SK-N-SH (cell line): ENCODE measurements around the gene CCM2. TPM values are rescaled to one million over a fixed set of nuclear protein-coding genes. Genes with fewer than 3 reads are reported as not detected.

Experiments
- CTCF ChIA-PET: fragments of 300-600, 350-600 bp; formaldehyde crosslinking; extraction: SDS; loops from one replicate; lab custom pipeline; 2021; lab: Yijun Ruan, JAX
- POLR2A ChIA-PET: fragments of 350-600 bp; sonication (Branson Sonifier 250); formaldehyde crosslinking; extraction: SDS; loops from one replicate; lab custom pipeline; 2020; ENCODE audit warnings: antibody characterized with exemption, inconsistent platforms; lab: Yijun Ruan, JAX
- DNase-seq: peaks from one replicate; pipeline ENCODE4 v3.0.0; 2012
- H2AFZ ChIP-seq: fragments of 200-600 bp; sonication (generic); 2 replicates; pipeline ENCODE4 v1.8.1; 2016; ENCODE audit warnings: antibody characterized with exemption, mild to moderate bottlenecking, low read depth
- H3F3A ChIP-seq: fragments of 200-600 bp; sonication (generic); replicated peaks from 2 replicates; pipeline ENCODE3; 2016; ENCODE audit warnings: antibody characterized with exemption, mild to moderate bottlenecking; ENCODE audit not compliant: insufficient read depth
- H3K27ac ChIP-seq, 2 experiments: fragments of 200-500 bp in 1 of 2; fragments of 200-600 bp in 1 of 2; sonication (Bioruptor generic) in 1 of 2; sonication (generic), shearing (Covaris generic) in 1 of 2; 2 replicates each; pipeline versions ENCODE4 v1.5.1 to v1.6.1; 2014 to 2016; ENCODE audit warnings: low read depth in 2 of 2, inconsistent platforms in 1 of 2, low read length in 1 of 2, mild to moderate bottlenecking in 1 of 2, mixed read lengths in 1 of 2
- H3K27me3 ChIP-seq: fragments of 200-600 bp; sonication (generic), shearing (Covaris generic); 2 replicates; pipeline ENCODE4 v1.6.1; 2016; ENCODE audit warnings: mixed run types; ENCODE audit not compliant: insufficient read depth
- H3K36me3 ChIP-seq, 2 experiments: fragments of 200-500 bp in 1 of 2; fragments of 200-600 bp in 1 of 2; sonication (Bioruptor generic) in 1 of 2; sonication (generic) in 1 of 2; replicated peaks in 1 of 2; 2 replicates each; pipeline versions ENCODE3 to v1.5.1; 2014 to 2016; ENCODE audit warnings: low read length in 1 of 2, mild to moderate bottlenecking in 1 of 2; ENCODE audit not compliant: insufficient read depth in 2 of 2, control insufficient read depth in 1 of 2
- H3K4me1 ChIP-seq, 2 experiments: fragments of 200-500 bp in 1 of 2; fragments of 200-600 bp in 1 of 2; sonication (Bioruptor generic) in 1 of 2; sonication (generic), shearing (Covaris generic) in 1 of 2; 2 replicates each; pipeline versions ENCODE4 v1.5.1 to v1.6.1; 2014 to 2016; ENCODE audit warnings: low read depth in 1 of 2, low read length in 1 of 2, mixed run types in 1 of 2; ENCODE audit not compliant: insufficient read depth in 2 of 2, control insufficient read depth in 1 of 2
- H3K4me2 ChIP-seq: fragments of 200-600 bp; sonication (generic), shearing (Covaris generic); 2 replicates; pipeline ENCODE4 v1.6.1; 2017; ENCODE audit warnings: mixed run types
- H3K4me3 ChIP-seq, 2 experiments: fragments of 200-500 bp in 1 of 2; fragments of 200-600 bp in 1 of 2; sonication (Bioruptor generic) in 1 of 2; sonication (generic), shearing (Covaris generic) in 1 of 2; 2 replicates each; pipeline versions ENCODE4 v1.5.1 to v1.8.1; 2014 to 2016; ENCODE audit warnings: low read depth in 2 of 2, inconsistent platforms in 1 of 2, low read length in 1 of 2, mild to moderate bottlenecking in 1 of 2, mixed read lengths in 1 of 2, moderate library complexity in 1 of 2
- H3K79me2 ChIP-seq: fragments of 200-600 bp; sonication (generic); 2 replicates; pipeline ENCODE4 v1.8.1; 2017; ENCODE audit warnings: mild to moderate bottlenecking; ENCODE audit not compliant: insufficient read depth
- H3K9ac ChIP-seq: fragments of 200-600 bp; sonication (generic); 2 replicates; pipeline ENCODE4 v1.6.1; 2017; ENCODE audit warnings: mixed run types
- H3K9me2 ChIP-seq: fragments of 200-600 bp; sonication (generic); 2 replicates; pipeline ENCODE4 v1.6.1; 2017; ENCODE audit warnings: mixed run types
- H3K9me3 ChIP-seq: fragments of 200-600 bp; sonication (generic); 2 replicates; pipeline ENCODE4 v1.6.1; 2017; ENCODE audit warnings: mixed run types, mild to moderate bottlenecking, moderate library complexity
- H4K20me1 ChIP-seq: fragments of 200-600 bp; sonication (generic); 2 replicates; pipeline ENCODE4 v1.6.1; 2017; ENCODE audit warnings: mild to moderate bottlenecking, mixed run types; ENCODE audit not compliant: insufficient read depth
- EP300 ChIP-seq, 2 experiments: IDR thresholded peaks; 2 replicates each; pipeline versions ENCODE4 v1.4.0 to v1.6.1; 2012; ENCODE audit warnings: borderline replicate concordance in 1 of 2, low read depth in 1 of 2, low read length in 1 of 2
- FOXM1 ChIP-seq: IDR thresholded peaks from 2 replicates; pipeline ENCODE4 v1.4.0; 2012; ENCODE audit warnings: low read depth, mild to moderate bottlenecking
- GABPA ChIP-seq: IDR thresholded peaks from 2 replicates; pipeline ENCODE4 v1.4.0; 2012; ENCODE audit warnings: low read depth, mild to moderate bottlenecking
- JUND ChIP-seq: IDR thresholded peaks from 2 replicates; pipeline ENCODE4 v1.4.0; 2012
- MXI1 ChIP-seq: IDR thresholded peaks from 2 replicates; pipeline ENCODE4 v1.6.1; 2012; ENCODE audit warnings: mild to moderate bottlenecking, low read depth, low read length, improper control_type of control experiment
- NFIC ChIP-seq: IDR thresholded peaks from 2 replicates; pipeline ENCODE4 v1.4.0; 2012; ENCODE audit warnings: borderline replicate concordance
- NRF1 ChIP-seq: IDR thresholded peaks from 2 replicates; pipeline ENCODE4 v1.6.1; 2012; ENCODE audit warnings: low read depth, mild to moderate bottlenecking, low read length
- POLR2AphosphoS5 ChIP-seq: IDR thresholded peaks from 2 replicates; pipeline ENCODE4 v1.6.1; 2012; ENCODE audit warnings: low read depth, low read length
- RCOR1 ChIP-seq: fragments of 150-350 bp; IDR thresholded peaks from 2 replicates; pipeline ENCODE4 v1.6.1; 2017; ENCODE audit warnings: antibody characterized with exemption, low read length
- TAF1 ChIP-seq: IDR thresholded peaks from 2 replicates; pipeline ENCODE4 v1.6.1; 2012; ENCODE audit warnings: low read depth, mild to moderate bottlenecking, low read length, moderate library complexity, borderline replicate concordance
- TEAD4 ChIP-seq: IDR thresholded peaks from 2 replicates; pipeline ENCODE4 v1.4.0; 2012; ENCODE audit warnings: mild to moderate bottlenecking, borderline replicate concordance; ENCODE audit not compliant: insufficient read depth
- WGBS: methylation state at CpG from one replicate; pipeline ENCODE4 v1.1.6; 2017; ENCODE audit warnings: low lambda C conversion rate; 5-methylcytosine and 5-hydroxymethylcytosine counted together
- polyA plus RNA-seq, 3 experiments: library from polyadenylated mRNA; depleted of rRNA; stranded (reverse); fragments of >200 nt; gene quantifications; 2 replicates each; pipeline ENCODE4 v1.2.3, GENCODE V29; 2012
- TF ChIP-seq, protein P1 (sequence below): fragments of 150-350 bp; IDR thresholded peaks from 2 replicates; pipeline ENCODE4 v1.6.1; 2016; ENCODE audit warnings: mild to moderate bottlenecking, low read depth, low read length
- TF ChIP-seq, protein P2 (sequence below): fragments of 200-600 bp; sonication (generic); IDR thresholded peaks from 2 replicates; pipeline ENCODE4 v1.6.1; 2017; ENCODE audit warnings: antibody characterized with exemption, mild to moderate bottlenecking, moderate library complexity
- TF ChIP-seq, protein P3 (sequence below): IDR thresholded peaks from 2 replicates; pipeline ENCODE4 v1.4.0; 2012; ENCODE audit warnings: low read depth, borderline replicate concordance
- TF ChIP-seq, protein P4 (sequence below): IDR thresholded peaks from 2 replicates; pipeline ENCODE4; 2012
- TF ChIP-seq, protein P5 (sequence below): IDR thresholded peaks from 2 replicates; pipeline ENCODE4 v1.6.1; 2012; ENCODE audit warnings: mild to moderate bottlenecking, low read depth, low read length, moderate library complexity

Gene CCM2
- polyA plus RNA-seq, 1 of the 3 experiments (the other 2 are of a cell fraction): 83.2 TPM

DNA sequence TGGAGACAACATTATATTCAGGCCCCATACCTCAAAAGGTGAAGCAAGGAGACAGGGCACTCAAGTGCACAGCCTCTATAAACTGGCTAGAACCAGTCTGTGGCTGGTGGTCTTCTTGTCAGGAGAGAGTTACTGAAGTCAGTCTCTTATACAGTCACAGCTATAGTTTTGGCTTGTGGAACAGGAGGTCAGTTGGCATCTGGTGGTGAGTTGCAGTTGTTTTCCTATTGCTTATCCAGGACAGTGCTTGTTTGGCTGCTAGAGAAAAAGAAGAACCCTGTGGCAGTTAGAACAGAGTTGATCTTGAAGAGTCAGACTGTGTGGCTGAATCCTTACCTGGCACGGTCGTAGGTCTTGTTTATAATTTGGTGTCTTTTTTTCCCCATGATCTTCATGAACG is 17.3 kb downstream of the CCM2 start:
- Histone ChIP-seq H3K9me3 (no peaks in the 10 kb centered on the region), H2AFZ (no peak overlapping the region), H3K4me3 (no peak overlapping the region), H3K36me3 (peaks cover 0 to 30% of the 10 kb centered on the region in 2 experiments), H3K4me1 (no peaks in the 10 kb centered on the region), H3K79me2 (peaks cover 79% of the 10 kb centered on the region), H3K4me2 (no peak overlapping the region), H3K27me3 (no peaks in the 10 kb centered on the region), H4K20me1 (peaks cover 25% of the 10 kb centered on the region), H3K9me2 (no peaks in the 10 kb centered on the region), H3F3A (no peaks in the 10 kb centered on the region), H3K9ac (no peak overlapping the region), H3K27ac (no peak overlapping the region)
- no peak for DNase-seq
- 66% methylated on average over 3 of the region's 3 CpGs for WGBS
- ChIA-PET CTCF (no interaction called here), POLR2A (no interaction called here)
- TF ChIP-seq, protein P1, sequence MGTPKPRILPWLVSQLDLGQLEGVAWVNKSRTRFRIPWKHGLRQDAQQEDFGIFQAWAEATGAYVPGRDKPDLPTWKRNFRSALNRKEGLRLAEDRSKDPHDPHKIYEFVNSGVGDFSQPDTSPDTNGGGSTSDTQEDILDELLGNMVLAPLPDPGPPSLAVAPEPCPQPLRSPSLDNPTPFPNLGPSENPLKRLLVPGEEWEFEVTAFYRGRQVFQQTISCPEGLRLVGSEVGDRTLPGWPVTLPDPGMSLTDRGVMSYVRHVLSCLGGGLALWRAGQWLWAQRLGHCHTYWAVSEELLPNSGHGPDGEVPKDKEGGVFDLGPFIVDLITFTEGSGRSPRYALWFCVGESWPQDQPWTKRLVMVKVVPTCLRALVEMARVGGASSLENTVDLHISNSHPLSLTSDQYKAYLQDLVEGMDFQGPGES: no peak
- TF ChIP-seq, protein P2, sequence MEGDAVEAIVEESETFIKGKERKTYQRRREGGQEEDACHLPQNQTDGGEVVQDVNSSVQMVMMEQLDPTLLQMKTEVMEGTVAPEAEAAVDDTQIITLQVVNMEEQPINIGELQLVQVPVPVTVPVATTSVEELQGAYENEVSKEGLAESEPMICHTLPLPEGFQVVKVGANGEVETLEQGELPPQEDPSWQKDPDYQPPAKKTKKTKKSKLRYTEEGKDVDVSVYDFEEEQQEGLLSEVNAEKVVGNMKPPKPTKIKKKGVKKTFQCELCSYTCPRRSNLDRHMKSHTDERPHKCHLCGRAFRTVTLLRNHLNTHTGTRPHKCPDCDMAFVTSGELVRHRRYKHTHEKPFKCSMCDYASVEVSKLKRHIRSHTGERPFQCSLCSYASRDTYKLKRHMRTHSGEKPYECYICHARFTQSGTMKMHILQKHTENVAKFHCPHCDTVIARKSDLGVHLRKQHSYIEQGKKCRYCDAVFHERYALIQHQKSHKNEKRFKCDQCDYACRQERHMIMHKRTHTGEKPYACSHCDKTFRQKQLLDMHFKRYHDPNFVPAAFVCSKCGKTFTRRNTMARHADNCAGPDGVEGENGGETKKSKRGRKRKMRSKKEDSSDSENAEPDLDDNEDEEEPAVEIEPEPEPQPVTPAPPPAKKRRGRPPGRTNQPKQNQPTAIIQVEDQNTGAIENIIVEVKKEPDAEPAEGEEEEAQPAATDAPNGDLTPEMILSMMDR: no peak
- TF ChIP-seq, protein P3, sequence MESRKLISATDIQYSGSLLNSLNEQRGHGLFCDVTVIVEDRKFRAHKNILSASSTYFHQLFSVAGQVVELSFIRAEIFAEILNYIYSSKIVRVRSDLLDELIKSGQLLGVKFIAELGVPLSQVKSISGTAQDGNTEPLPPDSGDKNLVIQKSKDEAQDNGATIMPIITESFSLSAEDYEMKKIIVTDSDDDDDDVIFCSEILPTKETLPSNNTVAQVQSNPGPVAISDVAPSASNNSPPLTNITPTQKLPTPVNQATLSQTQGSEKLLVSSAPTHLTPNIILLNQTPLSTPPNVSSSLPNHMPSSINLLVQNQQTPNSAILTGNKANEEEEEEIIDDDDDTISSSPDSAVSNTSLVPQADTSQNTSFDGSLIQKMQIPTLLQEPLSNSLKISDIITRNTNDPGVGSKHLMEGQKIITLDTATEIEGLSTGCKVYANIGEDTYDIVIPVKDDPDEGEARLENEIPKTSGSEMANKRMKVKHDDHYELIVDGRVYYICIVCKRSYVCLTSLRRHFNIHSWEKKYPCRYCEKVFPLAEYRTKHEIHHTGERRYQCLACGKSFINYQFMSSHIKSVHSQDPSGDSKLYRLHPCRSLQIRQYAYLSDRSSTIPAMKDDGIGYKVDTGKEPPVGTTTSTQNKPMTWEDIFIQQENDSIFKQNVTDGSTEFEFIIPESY: no peak
- no peak for TF ChIP-seq TAF1
- no peak for TF ChIP-seq FOXM1
- TF ChIP-seq NFIC: no peak
- TF ChIP-seq NRF1: no peak
- TF ChIP-seq JUND: no peak
- TF ChIP-seq EP300 (IDR thresholded peaks at IDR 0.05; ENCODE audit: borderline replicate concordance in 1 of 2, low read depth in 1 of 2, low read length in 1 of 2): no peak
- no peak for TF ChIP-seq MXI1
- TF ChIP-seq POLR2AphosphoS5: no peak
- no peak for TF ChIP-seq RCOR1
- no peak for TF ChIP-seq TEAD4
- TF ChIP-seq, protein P4, sequence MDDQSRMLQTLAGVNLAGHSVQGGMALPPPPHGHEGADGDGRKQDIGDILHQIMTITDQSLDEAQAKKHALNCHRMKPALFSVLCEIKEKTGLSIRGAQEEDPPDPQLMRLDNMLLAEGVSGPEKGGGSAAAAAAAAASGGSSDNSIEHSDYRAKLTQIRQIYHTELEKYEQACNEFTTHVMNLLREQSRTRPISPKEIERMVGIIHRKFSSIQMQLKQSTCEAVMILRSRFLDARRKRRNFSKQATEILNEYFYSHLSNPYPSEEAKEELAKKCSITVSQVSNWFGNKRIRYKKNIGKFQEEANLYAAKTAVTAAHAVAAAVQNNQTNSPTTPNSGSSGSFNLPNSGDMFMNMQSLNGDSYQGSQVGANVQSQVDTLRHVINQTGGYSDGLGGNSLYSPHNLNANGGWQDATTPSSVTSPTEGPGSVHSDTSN: no peak
- TF ChIP-seq, protein P5, sequence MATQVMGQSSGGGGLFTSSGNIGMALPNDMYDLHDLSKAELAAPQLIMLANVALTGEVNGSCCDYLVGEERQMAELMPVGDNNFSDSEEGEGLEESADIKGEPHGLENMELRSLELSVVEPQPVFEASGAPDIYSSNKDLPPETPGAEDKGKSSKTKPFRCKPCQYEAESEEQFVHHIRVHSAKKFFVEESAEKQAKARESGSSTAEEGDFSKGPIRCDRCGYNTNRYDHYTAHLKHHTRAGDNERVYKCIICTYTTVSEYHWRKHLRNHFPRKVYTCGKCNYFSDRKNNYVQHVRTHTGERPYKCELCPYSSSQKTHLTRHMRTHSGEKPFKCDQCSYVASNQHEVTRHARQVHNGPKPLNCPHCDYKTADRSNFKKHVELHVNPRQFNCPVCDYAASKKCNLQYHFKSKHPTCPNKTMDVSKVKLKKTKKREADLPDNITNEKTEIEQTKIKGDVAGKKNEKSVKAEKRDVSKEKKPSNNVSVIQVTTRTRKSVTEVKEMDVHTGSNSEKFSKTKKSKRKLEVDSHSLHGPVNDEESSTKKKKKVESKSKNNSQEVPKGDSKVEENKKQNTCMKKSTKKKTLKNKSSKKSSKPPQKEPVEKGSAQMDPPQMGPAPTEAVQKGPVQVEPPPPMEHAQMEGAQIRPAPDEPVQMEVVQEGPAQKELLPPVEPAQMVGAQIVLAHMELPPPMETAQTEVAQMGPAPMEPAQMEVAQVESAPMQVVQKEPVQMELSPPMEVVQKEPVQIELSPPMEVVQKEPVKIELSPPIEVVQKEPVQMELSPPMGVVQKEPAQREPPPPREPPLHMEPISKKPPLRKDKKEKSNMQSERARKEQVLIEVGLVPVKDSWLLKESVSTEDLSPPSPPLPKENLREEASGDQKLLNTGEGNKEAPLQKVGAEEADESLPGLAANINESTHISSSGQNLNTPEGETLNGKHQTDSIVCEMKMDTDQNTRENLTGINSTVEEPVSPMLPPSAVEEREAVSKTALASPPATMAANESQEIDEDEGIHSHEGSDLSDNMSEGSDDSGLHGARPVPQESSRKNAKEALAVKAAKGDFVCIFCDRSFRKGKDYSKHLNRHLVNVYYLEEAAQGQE: no peak
- TF ChIP-seq GABPA: no peak
- TF ChIP-seq, all 33 proteins: peak for 0
